ENCODE results near the gene COL1A1. TPM values are rescaled to one million over a fixed set of nuclear protein-coding genes. Genes with fewer than 3 reads are reported as not detected.

Gene COL1A1
- total and polyA plus RNA-seq, 4 donors, result 586 to 2,315 (median 1,292) TPM

GRCh38 chr17:50217591-50217990, 16.2 kb upstream of the COL1A1 start:
- no peaks in the 10 kb centered on the region for H3K27me3 ChIP-seq (ENCODE audit: control insufficient read depth, insufficient read depth, low read length)
- no peaks in the 10 kb centered on the region for H3K36me3 ChIP-seq (ENCODE audit: control insufficient read depth, insufficient read depth, low read length)
- no peaks in the 10 kb centered on the region for H3K9me3 ChIP-seq (ENCODE audit: control insufficient read depth, insufficient read depth, low read length)
- peak overlapping the region; percentile 65 for H3K27ac ChIP-seq (ENCODE audit: low read depth, low read length)
- peaks cover 12% of the 10 kb centered on the region for H3K4me1 ChIP-seq (ENCODE audit: control insufficient read depth, insufficient read depth, low read length)
- peak in 1 of 6 donors; percentile 71 for DNase-seq (ENCODE audit: low read depth in 4 of 6, low spot score in 6 of 6)
- WGBS (ENCODE audit: insufficient coverage), result 100% methylated on average over 1 of the region's 3 CpGs
- H3K4me3 ChIP-seq (ENCODE audit: low read depth, low read length), result no peak overlapping the region

DNA sequence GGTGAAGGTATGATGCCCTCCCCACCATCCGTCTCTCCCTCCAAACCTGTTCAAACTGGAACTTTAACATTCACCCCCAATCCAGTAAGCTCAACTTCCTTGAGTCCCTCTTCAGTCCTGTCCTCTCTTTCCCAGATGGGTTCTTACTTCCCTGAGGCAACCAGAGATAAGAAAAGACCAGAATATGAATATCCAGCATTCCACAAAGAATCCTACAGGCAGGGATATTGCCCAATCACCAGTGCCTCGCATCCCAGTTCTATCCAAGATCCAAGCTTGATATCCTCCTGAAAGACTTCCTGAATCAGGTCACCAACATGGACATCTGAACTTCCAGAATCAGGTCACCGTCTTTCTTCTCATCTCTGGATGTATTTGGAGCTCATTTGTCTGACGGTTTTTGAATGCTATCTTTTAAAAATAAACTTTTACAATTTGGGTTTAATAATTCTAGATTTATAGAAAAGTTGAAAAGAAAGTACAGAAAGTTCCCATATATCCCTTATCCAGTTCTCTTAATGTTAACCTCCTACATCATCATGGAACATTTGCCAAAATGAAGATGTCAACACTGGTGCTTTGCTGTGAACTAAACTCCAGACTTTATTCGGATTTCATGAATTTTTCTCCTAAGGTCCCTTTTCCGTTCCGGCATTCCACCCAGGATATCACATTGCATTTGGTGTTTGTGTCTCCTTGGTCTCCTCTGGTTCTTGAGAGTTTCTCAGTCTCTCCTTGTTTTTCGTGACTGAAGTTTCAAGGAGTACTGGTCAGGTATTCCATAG, 13.7 kb upstream of the COL1A1 start:
- no peaks in the 10 kb centered on the region for H3K9me3 ChIP-seq (ENCODE audit: control insufficient read depth, insufficient read depth, low read length)
- H3K27me3 ChIP-seq (ENCODE audit: control insufficient read depth, insufficient read depth, low read length), result peaks cover 7% of the 10 kb centered on the region
- 100% methylated on average over 2 of the region's 8 CpGs for WGBS (ENCODE audit: insufficient coverage)
- no peaks in the 10 kb centered on the region for H3K36me3 ChIP-seq (ENCODE audit: control insufficient read depth, insufficient read depth, low read length)
- H3K4me1 ChIP-seq (ENCODE audit: control insufficient read depth, insufficient read depth, low read length), result peaks cover 12% of the 10 kb centered on the region
- peak in 1 of 6 donors; percentile 9 for DNase-seq (ENCODE audit: low read depth in 4 of 6, low spot score in 6 of 6)
- no peak overlapping the region for H3K4me3 ChIP-seq (ENCODE audit: low read depth, low read length)
- peak overlapping the region; percentile 40 for H3K27ac ChIP-seq (ENCODE audit: low read depth, low read length)

DNA sequence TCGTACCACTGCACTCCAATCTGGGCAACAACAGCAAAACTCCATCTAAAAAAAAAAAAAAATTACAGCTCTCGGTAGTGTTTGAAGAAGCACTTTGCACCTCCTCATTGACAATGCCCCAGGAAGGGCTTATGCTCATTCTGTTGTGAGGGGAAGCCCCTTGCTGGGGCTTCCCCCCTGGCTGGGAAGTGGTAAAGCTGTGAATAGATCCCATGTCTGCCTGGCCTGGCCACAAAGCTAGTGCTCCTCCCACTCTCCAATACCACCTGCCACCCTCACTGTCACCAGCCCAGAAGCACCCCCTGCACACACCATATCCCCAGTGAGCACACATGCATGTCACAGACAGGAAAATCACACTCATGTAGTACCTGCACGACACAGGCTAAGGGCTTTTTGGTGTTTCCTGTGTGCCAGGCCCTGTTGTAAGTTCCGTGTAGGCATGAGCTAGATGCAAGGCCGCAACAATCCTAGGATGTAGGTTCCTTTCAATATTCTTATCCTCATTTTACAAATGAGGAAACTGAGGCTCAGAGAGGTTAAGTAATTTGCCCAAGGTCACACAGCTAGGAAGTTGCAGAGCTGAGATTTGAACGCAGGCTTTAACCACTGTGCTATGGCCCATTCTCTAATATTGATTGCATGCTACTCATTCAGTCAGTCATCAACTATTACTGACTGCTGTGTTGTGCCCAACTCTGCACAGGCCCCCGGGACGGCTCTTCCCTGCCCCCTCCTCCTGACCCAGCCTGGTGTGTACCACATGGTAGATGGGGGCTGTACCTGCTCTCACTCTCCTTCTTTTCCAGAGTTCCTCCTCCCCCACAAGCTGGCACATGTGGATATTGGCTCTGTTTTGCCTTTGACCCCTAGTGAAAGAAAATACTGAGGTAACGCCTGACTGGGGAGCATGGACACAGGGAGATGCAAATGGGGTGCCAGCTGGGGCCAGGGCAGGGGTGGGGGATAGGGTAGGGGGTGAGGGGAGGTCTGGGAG, 11.9 kb upstream of the COL1A1 start:
- WGBS (ENCODE audit: insufficient coverage), result 60% methylated on average over 1 of the region's 9 CpGs
- H3K9me3 ChIP-seq (ENCODE audit: control insufficient read depth, insufficient read depth, low read length), result no peaks in the 10 kb centered on the region
- no peaks in the 10 kb centered on the region for H3K36me3 ChIP-seq (ENCODE audit: control insufficient read depth, insufficient read depth, low read length)
- DNase-seq (ENCODE audit: low read depth in 4 of 6, low spot score in 6 of 6), result peak in 1 of 6 donors; percentile 3
- no peak overlapping the region for H3K4me3 ChIP-seq (ENCODE audit: low read depth, low read length)
- no peak overlapping the region for H3K27ac ChIP-seq (ENCODE audit: low read depth, low read length)
- H3K27me3 ChIP-seq (ENCODE audit: control insufficient read depth, insufficient read depth, low read length), result peaks cover 13% of the 10 kb centered on the region
- H3K4me1 ChIP-seq (ENCODE audit: control insufficient read depth, insufficient read depth, low read length), result peaks cover 19% of the 10 kb centered on the region

GRCh38 chr17:50212121-50212843, 10.9 kb upstream of the COL1A1 start:
- no peaks in the 10 kb centered on the region for H3K36me3 ChIP-seq (ENCODE audit: control insufficient read depth, insufficient read depth, low read length)
- peaks cover 14% of the 10 kb centered on the region for H3K27me3 ChIP-seq (ENCODE audit: control insufficient read depth, insufficient read depth, low read length)
- WGBS (ENCODE audit: insufficient coverage), result 75% methylated on average over 11 of the region's 15 CpGs
- H3K4me3 ChIP-seq (ENCODE audit: low read depth, low read length), result no peak overlapping the region
- H3K27ac ChIP-seq (ENCODE audit: low read depth, low read length), result peak overlapping the region; percentile 29
- no peaks in the 10 kb centered on the region for H3K9me3 ChIP-seq (ENCODE audit: control insufficient read depth, insufficient read depth, low read length)
- DNase-seq (ENCODE audit: low read depth in 4 of 6, low spot score in 6 of 6), result peak in 1 of 6 donors; percentile 4
- peaks cover 27% of the 10 kb centered on the region for H3K4me1 ChIP-seq (ENCODE audit: control insufficient read depth, insufficient read depth, low read length)

DNA sequence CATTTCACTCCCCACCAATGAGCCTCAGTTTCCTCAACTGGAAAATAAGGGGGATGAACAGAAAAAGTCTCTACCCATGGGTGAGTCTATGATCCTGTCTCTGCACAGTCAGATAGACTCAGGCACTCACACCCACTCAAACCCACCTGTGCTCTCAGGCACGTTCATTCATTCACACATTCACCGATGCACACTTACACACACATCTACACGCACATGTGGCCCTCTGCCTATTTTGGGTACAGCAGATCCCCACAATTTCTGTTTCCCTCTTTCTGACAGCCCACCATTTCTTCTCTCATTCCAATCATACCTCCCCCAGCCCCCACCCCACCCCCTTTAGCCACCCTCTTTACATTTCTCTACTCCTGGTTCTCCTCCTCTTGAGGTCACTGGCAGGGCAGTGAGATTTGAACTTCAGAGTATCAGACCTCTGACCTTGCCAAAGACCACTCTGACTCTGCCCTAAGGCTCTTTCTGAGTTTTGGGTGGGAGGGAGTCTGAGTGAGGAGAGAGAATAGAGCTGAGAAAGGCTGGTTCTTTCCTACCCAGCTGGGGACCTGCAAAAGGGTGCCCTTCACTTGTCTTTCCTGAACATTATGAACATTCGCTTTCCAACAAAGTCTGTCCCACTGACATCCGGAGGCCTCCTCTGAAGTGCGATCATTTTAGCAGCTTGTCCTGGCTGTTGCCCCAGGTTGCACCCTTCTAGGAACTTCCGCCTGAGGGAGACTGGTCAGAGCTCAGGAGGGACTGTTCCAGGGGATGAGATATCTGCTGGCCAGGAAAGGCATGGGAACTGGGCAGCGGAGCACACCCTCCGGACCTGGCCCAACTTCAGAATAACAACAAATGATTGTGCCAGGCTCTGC, 10.1 kb upstream of the COL1A1 start:
- Histone ChIP-seq H3K4me3 (ENCODE audit: low read depth, low read length) (no peak overlapping the region), H3K4me1 (ENCODE audit: control insufficient read depth, insufficient read depth, low read length) (peaks cover 31% of the 10 kb centered on the region), H3K36me3 (ENCODE audit: control insufficient read depth, insufficient read depth, low read length) (no peaks in the 10 kb centered on the region), H3K27ac (ENCODE audit: low read depth, low read length) (peak overlapping the region; percentile 96), H3K9me3 (ENCODE audit: control insufficient read depth, insufficient read depth, low read length) (no peaks in the 10 kb centered on the region), H3K27me3 (ENCODE audit: control insufficient read depth, insufficient read depth, low read length) (peaks cover 14% of the 10 kb centered on the region)
- peak in 1 of 6 donors; percentile 7 for DNase-seq (ENCODE audit: low read depth in 4 of 6, low spot score in 6 of 6)
- WGBS (ENCODE audit: insufficient coverage), result 73% methylated on average over 7 of the region's 9 CpGs

DNA sequence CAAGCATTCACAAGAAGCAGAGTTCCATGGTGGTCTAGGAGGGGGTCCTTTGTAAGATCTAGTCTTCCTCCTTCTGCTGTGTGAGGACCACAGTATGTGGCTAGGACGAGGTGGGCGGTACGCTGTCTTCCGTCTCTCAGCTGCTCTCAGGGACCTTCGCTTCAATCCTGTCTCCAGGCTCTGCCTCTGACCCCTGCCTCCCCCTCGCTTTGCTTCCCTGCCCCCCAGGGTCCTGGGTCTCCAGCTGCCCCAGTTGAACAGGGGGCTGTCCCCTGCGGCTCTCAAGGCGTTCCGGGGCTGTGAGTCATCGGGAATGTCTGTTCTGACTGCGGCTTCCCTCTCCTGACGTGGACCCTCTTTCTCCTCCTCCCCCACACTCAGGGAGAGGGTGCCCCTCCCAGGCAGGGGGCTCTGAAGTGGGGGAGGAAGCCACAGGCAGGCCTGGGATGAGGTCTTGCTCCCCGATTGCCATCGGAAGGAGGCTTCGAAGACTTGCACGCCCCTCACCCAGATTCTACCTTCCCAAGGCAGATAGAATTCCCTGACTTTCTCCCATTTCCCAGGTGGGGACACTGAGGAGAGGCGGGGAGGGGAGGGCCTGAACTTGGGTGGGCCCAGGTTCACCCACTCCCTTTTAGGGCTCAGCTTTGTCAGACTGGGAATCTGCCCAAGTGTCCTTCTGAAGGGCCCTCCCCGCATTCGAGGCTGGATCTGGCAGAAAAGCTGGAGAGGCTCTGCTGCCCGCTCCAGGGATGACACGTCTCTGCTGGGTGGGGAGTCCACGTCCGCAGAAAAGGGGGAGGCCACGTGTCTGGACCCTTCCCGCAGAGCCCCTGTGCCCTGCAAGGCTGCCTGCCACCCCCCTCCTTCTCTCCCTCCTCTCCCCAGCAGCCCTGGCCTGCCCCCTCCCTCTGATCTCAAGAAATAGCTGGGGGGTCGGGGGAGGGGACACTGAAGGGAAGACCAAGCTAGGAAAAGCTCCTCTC, 9.1 kb upstream of the COL1A1 start:
- peak in 1 of 6 donors; percentile 61 for DNase-seq (ENCODE audit: low read depth in 4 of 6, low spot score in 6 of 6)
- peaks cover 38% of the 10 kb centered on the region for H3K4me1 ChIP-seq (ENCODE audit: control insufficient read depth, insufficient read depth, low read length)

DNA sequence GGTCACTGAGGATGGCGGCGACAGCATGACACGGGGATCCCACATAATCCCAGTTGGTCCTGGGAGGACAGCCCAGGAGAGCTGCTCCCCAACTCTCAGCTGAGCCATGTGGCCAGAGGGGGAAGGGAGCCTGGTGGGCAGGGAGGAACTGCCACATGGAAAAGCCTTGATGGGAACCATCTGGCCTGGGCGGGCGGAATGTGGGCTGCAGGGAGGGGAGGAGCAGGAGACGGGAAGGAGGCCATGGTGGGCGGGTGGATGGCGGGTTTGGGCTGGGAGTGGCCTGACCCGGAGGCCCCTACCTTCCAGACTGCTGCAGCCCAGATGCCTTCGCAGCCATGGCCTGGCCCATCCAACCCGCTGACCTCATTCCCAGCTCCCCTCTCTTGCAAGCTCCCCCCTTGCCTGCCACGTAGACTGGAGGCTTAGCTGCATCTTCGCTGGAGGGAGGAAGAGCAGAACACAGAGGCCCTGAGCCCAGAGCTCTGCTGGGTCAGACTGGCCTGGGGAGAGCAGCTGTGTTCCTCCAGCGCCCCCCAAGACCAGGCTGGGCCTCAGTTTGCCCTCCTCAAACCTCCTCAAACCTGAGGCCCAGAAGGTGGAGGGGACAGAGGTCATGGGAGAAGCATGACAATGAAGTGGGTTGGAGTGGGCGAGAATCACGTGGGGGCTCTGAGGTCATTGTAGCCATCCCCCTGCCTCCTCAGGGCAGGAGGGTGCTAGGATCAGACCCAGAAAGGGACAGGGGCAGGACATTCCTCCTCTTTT, 8.2 kb upstream of the COL1A1 start:
- Histone ChIP-seq H3K27me3 (ENCODE audit: control insufficient read depth, insufficient read depth, low read length) (peaks cover 20% of the 10 kb centered on the region), H3K4me3 (ENCODE audit: low read depth, low read length) (no peak overlapping the region), H3K4me1 (ENCODE audit: control insufficient read depth, insufficient read depth, low read length) (peaks cover 46% of the 10 kb centered on the region), H3K9me3 (ENCODE audit: control insufficient read depth, insufficient read depth, low read length) (no peaks in the 10 kb centered on the region), H3K36me3 (ENCODE audit: control insufficient read depth, insufficient read depth, low read length) (no peaks in the 10 kb centered on the region), H3K27ac (ENCODE audit: low read depth, low read length) (peak overlapping the region; percentile 96)
- WGBS (ENCODE audit: insufficient coverage), result 65% methylated on average over 11 of the region's 16 CpGs
- peak in 1 of 6 donors; percentile 82 for DNase-seq (ENCODE audit: low read depth in 4 of 6, low spot score in 6 of 6)

More for the DNA sequence above, 9.1 kb upstream of the COL1A1 start:
- no peak overlapping the region for H3K4me3 ChIP-seq (ENCODE audit: low read depth, low read length)
- H3K36me3 ChIP-seq (ENCODE audit: control insufficient read depth, insufficient read depth, low read length), result no peaks in the 10 kb centered on the region
- no peaks in the 10 kb centered on the region for H3K9me3 ChIP-seq (ENCODE audit: control insufficient read depth, insufficient read depth, low read length)
- peak overlapping the region; percentile 96 for H3K27ac ChIP-seq (ENCODE audit: low read depth, low read length)
- WGBS (ENCODE audit: insufficient coverage), result 40% methylated on average over 11 of the region's 26 CpGs
- peaks cover 16% of the 10 kb centered on the region for H3K27me3 ChIP-seq (ENCODE audit: control insufficient read depth, insufficient read depth, low read length)
